Aortic smooth muscle cell (primary cell): Measurements from ENCODE around the gene UBE2J2. TPM values are rescaled to one million over a fixed set of nuclear protein-coding genes. Genes with fewer than 3 reads are reported as not detected.

Experiments used
- total RNA-seq: library from RNA; depleted of rRNA; stranded (reverse); fragments of >200 nt; gene quantifications from 2 replicates; pipeline ENCODE4 v1.2.3, GENCODE V29; 2014

Gene UBE2J2
- 25.6 and 34.3 TPM in 2 replicates for total RNA-seq

DNA sequence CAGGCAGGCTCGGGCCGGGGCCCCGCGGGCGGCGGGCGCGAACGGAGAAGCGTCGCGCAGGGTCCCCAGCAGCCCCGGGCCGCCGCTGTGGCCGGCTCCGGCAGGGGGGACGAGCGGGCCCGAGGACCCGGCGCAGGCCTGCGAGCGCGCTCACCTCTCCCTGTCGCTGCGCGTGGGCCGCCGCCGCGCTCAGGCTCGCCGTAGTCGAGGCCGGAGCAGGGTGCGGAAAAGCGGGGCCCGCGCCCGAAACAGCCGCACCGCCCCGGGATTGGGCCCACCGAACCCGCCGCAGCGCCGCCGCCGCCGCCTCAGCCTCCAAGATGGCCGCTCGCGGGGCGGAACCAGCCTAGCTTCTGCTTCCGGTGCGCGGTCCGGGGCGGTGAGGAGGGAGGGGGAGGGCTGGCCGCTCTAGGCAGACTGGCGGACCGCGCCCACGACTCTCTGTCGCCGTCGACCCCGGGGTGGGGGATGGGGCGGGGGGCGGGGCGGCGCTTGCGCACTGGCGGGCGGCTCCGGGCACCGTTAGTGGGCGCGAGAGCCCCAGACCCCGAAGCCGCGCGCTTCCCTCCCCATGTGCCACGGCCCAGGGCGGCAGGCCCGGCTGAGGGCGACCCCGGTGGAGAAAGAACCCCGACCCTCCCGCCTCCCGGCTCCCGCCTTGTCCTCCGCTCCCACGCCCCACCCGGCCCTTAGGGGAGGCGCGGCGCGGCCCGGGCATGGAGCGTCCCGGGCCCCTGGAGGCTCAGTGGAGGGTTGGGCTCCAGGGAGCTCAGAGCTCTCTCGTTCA, at the start of gene UBE2J2:
Gene UBE2J2, minus strand, starts transcription at position 343 of the 787 bp plus-strand sequence. CDS start 5,862 bp downstream, outside the sequence.

GRCh38 chr1:1307923-1308755, 34.5 kb upstream of the UBE2J2 start, which contains the start of the genes ACAP3 and PUSL1:
Gene ACAP3, minus strand, starts transcription at chr1:1307930. Its CDS starts 115 bp downstream, at chr1:1307815.
Gene PUSL1, plus strand, starts transcription at chr1:1308597. Its CDS starts 47 bp downstream, at chr1:1308644.

DNA sequence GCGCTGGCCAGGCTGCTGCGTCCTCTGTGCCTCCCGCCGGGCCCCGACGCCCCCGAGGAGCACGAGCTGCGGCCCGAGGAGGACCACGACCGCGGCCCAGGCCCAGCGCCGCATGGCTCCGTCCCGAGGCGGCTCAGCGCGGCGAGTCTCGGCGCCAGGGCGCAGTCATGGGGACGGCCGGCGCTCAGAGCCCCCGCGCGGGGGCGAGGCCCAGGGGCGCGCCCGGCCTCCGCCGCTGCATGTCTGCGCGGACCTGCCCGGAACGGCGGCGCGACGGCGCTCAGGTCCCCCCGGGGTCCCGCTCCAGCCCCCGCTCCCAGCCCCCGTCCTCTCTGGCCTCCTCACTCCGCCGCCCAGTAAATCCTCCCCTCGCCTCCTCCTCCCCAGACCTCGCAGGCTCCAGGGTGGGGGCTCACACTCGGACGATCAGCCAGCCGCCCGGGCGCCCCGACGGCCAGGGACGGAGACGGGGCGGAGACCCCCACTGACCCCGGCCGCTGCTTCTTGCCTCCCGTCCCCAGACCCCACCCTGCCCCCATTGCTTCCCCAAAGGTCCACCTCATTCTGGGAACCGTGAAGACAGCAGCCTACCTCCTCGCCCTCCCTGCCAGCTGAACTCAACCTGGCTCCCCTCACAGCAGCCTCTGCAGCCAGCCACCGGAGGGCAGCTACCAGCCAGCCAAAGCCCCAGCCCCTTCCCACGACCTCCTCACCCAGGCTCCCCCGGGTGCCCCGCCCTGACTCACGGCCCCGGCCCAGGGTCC, 26.9 kb downstream of the UBE2J2 start, which contains the start of gene C1QTNF12:
Gene C1QTNF12, minus strand, starts transcription at position 146 of the 764 bp plus-strand sequence. Its CDS starts 32 bp downstream, at position 114.

GRCh38 chr1:1232208-1232795, 41.4 kb downstream of the UBE2J2 start, which contains the start of gene B3GALT6:
Gene B3GALT6, plus strand, starts transcription at chr1:1232237. Its CDS starts 42 bp downstream, at chr1:1232279.

GRCh38 chr1:1231400-1232207, 42.0 kb downstream of the UBE2J2 start, which contains the start of gene SDF4:
Gene SDF4, minus strand, starts transcription at chr1:1232001. Its CDS starts 3,229 bp downstream, at chr1:1228772.

GRCh38 chr1:1213345-1214265, 60.0 kb downstream of the UBE2J2 start, which contains the start of gene TNFRSF4:
Gene TNFRSF4, minus strand, starts transcription at chr1:1214153. Its CDS starts 26 bp downstream, at chr1:1214127.

DNA sequence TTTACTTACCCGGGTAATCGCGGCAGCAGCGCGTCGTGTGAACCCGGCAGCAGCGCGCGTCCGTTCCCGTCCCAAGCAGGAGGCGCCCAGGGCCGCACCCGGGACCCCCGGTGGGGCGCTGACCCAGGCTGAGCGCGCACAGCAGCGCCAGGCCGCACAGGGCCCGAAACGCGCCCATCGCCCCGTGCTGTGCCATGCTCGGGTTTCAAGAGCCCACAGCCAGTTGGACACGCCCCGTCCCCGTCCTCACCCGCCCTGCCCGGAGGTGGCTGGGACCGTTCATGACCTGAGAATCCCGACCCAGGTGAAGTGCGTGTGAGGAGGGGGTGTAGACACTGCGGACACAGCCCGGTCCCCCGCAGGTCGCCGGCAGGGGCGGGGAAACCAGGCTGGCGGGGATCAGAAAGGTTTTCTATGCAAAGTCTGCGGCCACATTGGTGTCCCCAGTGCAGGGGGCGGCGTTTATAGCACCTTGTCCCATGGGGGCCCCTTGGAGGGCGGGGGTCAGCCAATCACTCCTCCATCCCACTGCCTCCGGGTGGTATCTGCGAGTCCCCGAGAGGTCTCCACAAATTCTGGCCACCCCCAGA, 67.2 kb downstream of the UBE2J2 start, which contains the start of gene TNFRSF18:
Gene TNFRSF18, minus strand, starts transcription at position 217 of the 590 bp plus-strand sequence. Its CDS starts 21 bp downstream, at position 196.

Other genes starting within 250 kb of the UBE2J2 start
- not detected in 2 replicates for gene RNF223, start 199.5 kb downstream of the UBE2J2 start, total RNA-seq
- 4.5 and 5.6 TPM in 2 replicates for gene C1orf159, start 157.8 kb downstream of the UBE2J2 start, total RNA-seq
- gene TTLL10, start 100.0 kb downstream of the UBE2J2 start, total RNA-seq: not detected in 2 replicates
- not detected in 2 replicates for gene TNFRSF18, start 67.3 kb downstream of the UBE2J2 start, total RNA-seq
- 0.12 and 0.13 TPM in 2 replicates for gene TNFRSF4, start 59.7 kb downstream of the UBE2J2 start, total RNA-seq
- gene SDF4, start 41.9 kb downstream of the UBE2J2 start, total RNA-seq: 116 and 143 TPM in 2 replicates
- 16.3 and 21.9 TPM in 2 replicates for gene B3GALT6, start 41.6 kb downstream of the UBE2J2 start, total RNA-seq
- gene C1QTNF12, start 27.1 kb downstream of the UBE2J2 start, total RNA-seq: 0.40 and 0.75 TPM in 2 replicates
- gene SCNN1D, start 6.6 kb upstream of the UBE2J2 start, total RNA-seq: 0.53 and 0.68 TPM in 2 replicates
- 35.4 and 38.3 TPM in 2 replicates for gene ACAP3, start 34.1 kb upstream of the UBE2J2 start, total RNA-seq
- gene PUSL1, start 34.7 kb upstream of the UBE2J2 start, total RNA-seq: 11.4 and 16.8 TPM in 2 replicates
- gene INTS11, start 50.8 kb upstream of the UBE2J2 start, total RNA-seq: 57.1 and 58.8 TPM in 2 replicates
- 8.6 and 9.9 TPM in 2 replicates for gene CPTP, start 50.9 kb upstream of the UBE2J2 start, total RNA-seq
- 0.06 and 0.26 TPM in 2 replicates for gene TAS1R3, start 57.4 kb upstream of the UBE2J2 start, total RNA-seq
- 63.8 and 102 TPM in 2 replicates for gene DVL1, start 75.6 kb upstream of the UBE2J2 start, total RNA-seq
- 282 and 369 TPM in 2 replicates for gene MXRA8, start 84.7 kb upstream of the UBE2J2 start, total RNA-seq
- 98.4 and 131 TPM in 2 replicates for gene AURKAIP1, start 101.4 kb upstream of the UBE2J2 start, total RNA-seq
- gene CCNL2, start 125.5 kb upstream of the UBE2J2 start, total RNA-seq: 103 and 125 TPM in 2 replicates
- 119 and 121 TPM in 2 replicates for gene MRPL20, start 133.4 kb upstream of the UBE2J2 start, total RNA-seq
- 0.37 and 0.40 TPM in 2 replicates for gene ANKRD65, start 147.4 kb upstream of the UBE2J2 start, total RNA-seq
- 1.6 and 2.5 TPM in 2 replicates for gene VWA1, start 161.8 kb upstream of the UBE2J2 start, total RNA-seq
- 0.56 and 0.66 TPM in 2 replicates for gene ATAD3C, start 175.8 kb upstream of the UBE2J2 start, total RNA-seq
- 14.2 and 22.7 TPM in 2 replicates for gene ATAD3B, start 197.9 kb upstream of the UBE2J2 start, total RNA-seq
- gene ATAD3A, start 238.3 kb upstream of the UBE2J2 start, total RNA-seq: 22.9 and 47.2 TPM in 2 replicates